Lung (tissue), 12 donors: ENCODE measurements around the gene GOLPH3. TPM values are rescaled to one million over a fixed set of nuclear protein-coding genes. Genes with fewer than 3 reads are reported as not detected.

ENCODE experiments used
- ATAC-seq: fragments of 200-7000 bp; cut with Tn5 transposase; one replicate; pipeline ENCODE4 v1.9.1; 2020; ENCODE audit warnings: moderate number of reproducible peaks; ENCODE audit not compliant: insufficient read depth, low FRiP score
- DNase-seq, 3 donors: peaks; one replicate each; pipeline ENCODE4 v3.0.0-alpha.2; 2013 to 2017
- H3K27ac ChIP-seq, 2 donors: one replicate each; pipeline ENCODE4 v1.5.1; 2013; ENCODE audit warnings: mild to moderate bottlenecking in 2 of 2, moderate library complexity in 2 of 2, control low read depth in 1 of 2, inconsistent platforms in 1 of 2, low read depth in 1 of 2, low read length in 1 of 2
- H3K27me3 ChIP-seq, 3 donors: one replicate each; pipeline ENCODE4 v1.5.1; 2013; ENCODE audit warnings: low read length in 2 of 3; ENCODE audit not compliant: control insufficient read depth in 3 of 3, insufficient read depth in 3 of 3
- H3K36me3 ChIP-seq, 4 donors: one replicate each; pipeline ENCODE4 v1.5.1; 2013; ENCODE audit warnings: low read length in 4 of 4, mild to moderate bottlenecking in 1 of 4, moderate library complexity in 1 of 4; ENCODE audit not compliant: control insufficient read depth in 4 of 4, insufficient read depth in 4 of 4
- H3K4me1 ChIP-seq, 5 donors: one replicate each; pipeline ENCODE4 v1.5.1; 2013; ENCODE audit warnings: low read length in 5 of 5, mild to moderate bottlenecking in 2 of 5, moderate library complexity in 1 of 5; ENCODE audit not compliant: control insufficient read depth in 5 of 5, insufficient read depth in 5 of 5
- H3K4me3 ChIP-seq: one replicate; pipeline ENCODE4 v1.5.1; 2013; ENCODE audit warnings: mild to moderate bottlenecking, control low read depth, moderate library complexity
- H3K9ac ChIP-seq, 2 donors: one replicate each; pipeline ENCODE4 v1.5.1; 2013; ENCODE audit warnings: low read length in 2 of 2, control low read depth in 1 of 2; ENCODE audit not compliant: insufficient read depth in 1 of 2
- H3K9me3 ChIP-seq, 4 donors: one replicate each; pipeline ENCODE4 v1.5.1; 2013; ENCODE audit warnings: low read length in 3 of 4, mild to moderate bottlenecking in 1 of 4, moderate library complexity in 1 of 4; ENCODE audit not compliant: control insufficient read depth in 4 of 4, insufficient read depth in 3 of 4
- WGBS, 2 donors: extraction: QIAGEN DNeasy Blood & Tissue Kit; methylation state at CpG; one replicate each; pipeline ENCODE4 v1.1.7; 2013; 5-methylcytosine and 5-hydroxymethylcytosine counted together
- polyA plus RNA-seq, 2 donors: library from polyadenylated mRNA; stranded (reverse); fragments of 200-250 nt; gene quantifications; one replicate each; pipeline ENCODE4 v1.2.1, GENCODE V29; 2013
- total RNA-seq, 2 donors: library from RNA; depleted of rRNA in 1 of 2; stranded (reverse); fragments of >200 nt in 1 of 2; gene quantifications; one replicate each; pipeline ENCODE4 v1.2.1, GENCODE V29; 2014 to 2021
- TF ChIP-seq, protein P1 (sequence below): IDR thresholded peaks from 2 replicates; pipeline ENCODE4 v1.5.1; 2012; ENCODE audit warnings: mild to moderate bottlenecking; ENCODE audit errors: control extremely low read depth, extremely low read depth
- donor health status: control.
- donor health status: control.
- donor health status: Bipolar disorder and iron deficiency.
- donor health status: healthy.
- donor health status: DM: yes; HTN: yes; CAD: no.

The GOLPH3 gene
- total and polyA plus RNA-seq, 4 donors, result 52.2 to 112 (median 69.9) TPM

DNA sequence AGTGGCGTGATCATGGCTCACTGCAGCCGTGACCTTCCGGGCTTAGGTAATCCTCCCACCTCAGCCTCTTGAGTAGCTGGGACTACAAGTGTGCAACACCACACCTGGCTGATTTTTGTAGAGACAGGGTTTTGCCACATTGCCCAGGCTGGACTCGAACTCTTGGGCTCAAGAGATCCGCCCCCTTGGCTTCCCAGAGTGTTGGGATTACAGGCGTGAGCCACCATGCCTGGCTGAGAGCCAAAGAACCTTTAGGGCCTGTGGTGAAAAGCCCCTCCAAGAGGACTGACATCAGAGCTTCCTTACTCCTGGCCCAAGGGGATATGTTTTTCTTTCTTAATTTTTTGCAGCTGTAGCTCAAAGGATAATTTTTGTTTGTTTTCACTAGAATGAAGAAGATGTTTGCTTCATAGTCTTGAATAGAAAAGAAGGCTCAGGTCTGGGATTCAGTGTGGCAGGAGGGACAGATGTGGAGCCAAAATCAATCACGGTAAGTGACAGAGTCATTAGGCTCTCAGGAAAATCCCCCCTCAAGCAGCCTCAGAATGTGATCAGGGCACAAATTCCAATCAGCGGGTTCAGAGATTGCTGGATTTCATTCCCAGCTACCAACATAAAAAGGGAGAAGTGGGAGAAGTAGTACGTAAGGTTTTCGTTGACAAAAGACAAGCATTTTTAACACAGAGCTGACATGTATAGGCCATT lies 77.1 kb downstream of the GOLPH3 start:
- peaks cover 0 to 23% (median 7%) of the 10 kb centered on the region in 4 donors for H3K36me3 ChIP-seq
- 93 to 95% methylated on average over 10 of the region's 10 CpGs for WGBS, 2 donors

DNA sequence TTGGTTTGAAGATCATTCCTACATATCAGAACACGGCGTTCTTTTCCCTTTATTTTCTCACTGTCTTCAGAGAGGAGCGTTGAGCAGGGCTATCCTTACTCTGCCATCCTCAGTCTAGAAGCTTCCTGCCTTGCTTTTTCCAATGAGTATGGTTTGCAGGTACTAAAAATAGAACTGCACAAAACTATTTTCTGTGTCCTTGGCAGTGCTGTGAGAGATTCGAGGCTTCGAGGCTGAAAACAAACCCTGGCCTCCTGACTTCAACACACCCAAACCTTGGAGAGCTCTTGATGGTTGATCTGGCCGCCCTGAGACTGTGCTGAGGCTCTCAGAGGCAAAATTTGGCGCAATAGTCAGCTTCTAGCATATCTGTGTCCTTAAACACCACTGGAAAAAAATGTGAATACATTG lies 78.9 kb downstream of the GOLPH3 start:
- Histone ChIP-seq H3K9me3 (no peaks in the 10 kb centered on the region), H3K27me3 (no peaks in the 10 kb centered on the region), H3K4me3 (no peak overlapping the region), H3K9ac (no peak overlapping the region), H3K36me3 (peaks cover 0 to 18% (median 2%) of the 10 kb centered on the region in 4 donors), H3K27ac (peak overlapping the region in 1 of 2 donors; percentile 64), H3K4me1 (peaks cover 0 to 6% (median 2%) of the 10 kb centered on the region in 5 donors)
- TF ChIP-seq, protein P1, sequence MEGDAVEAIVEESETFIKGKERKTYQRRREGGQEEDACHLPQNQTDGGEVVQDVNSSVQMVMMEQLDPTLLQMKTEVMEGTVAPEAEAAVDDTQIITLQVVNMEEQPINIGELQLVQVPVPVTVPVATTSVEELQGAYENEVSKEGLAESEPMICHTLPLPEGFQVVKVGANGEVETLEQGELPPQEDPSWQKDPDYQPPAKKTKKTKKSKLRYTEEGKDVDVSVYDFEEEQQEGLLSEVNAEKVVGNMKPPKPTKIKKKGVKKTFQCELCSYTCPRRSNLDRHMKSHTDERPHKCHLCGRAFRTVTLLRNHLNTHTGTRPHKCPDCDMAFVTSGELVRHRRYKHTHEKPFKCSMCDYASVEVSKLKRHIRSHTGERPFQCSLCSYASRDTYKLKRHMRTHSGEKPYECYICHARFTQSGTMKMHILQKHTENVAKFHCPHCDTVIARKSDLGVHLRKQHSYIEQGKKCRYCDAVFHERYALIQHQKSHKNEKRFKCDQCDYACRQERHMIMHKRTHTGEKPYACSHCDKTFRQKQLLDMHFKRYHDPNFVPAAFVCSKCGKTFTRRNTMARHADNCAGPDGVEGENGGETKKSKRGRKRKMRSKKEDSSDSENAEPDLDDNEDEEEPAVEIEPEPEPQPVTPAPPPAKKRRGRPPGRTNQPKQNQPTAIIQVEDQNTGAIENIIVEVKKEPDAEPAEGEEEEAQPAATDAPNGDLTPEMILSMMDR, result no peak
- 52 to 73% methylated on average over 7 of the region's 7 CpGs for WGBS, 2 donors
- ATAC-seq, result no peak
- no peak for DNase-seq

More for the DNA sequence above, 77.1 kb downstream of the GOLPH3 start:
- DNase-seq (no peak), ATAC-seq (no peak)
- Histone ChIP-seq H3K4me3 (no peak overlapping the region), H3K9me3 (no peaks in the 10 kb centered on the region), H3K4me1 (peaks cover 0 to 9% (median 2%) of the 10 kb centered on the region in 5 donors), H3K27me3 (no peaks in the 10 kb centered on the region), H3K9ac (no peak overlapping the region), H3K27ac (no peak overlapping the region)
- TF ChIP-seq, protein P1, result no peak

DNA sequence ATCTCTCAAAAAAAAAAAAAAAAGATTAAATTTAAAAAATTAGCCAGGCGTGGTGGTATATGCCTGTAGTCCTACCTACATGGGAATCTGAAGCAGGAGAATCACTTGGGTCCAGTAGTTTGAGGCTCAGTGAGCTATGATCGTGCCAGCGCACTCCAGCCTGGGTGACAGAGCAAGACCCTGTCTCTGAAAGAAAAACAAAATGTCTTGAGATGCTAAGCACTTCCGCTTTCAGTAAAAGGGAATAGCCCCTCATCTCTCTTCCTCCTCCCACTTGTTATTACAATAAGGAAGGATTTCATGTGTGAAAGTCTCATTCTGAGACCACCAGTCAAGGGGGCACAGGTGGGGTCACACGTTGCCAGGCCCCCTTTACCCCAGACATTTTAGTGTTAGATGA lies 79.4 kb downstream of the GOLPH3 start:
- no peak overlapping the region for H3K27ac ChIP-seq

More for the DNA sequence above, 79.4 kb downstream of the GOLPH3 start:
- TF ChIP-seq, protein P1, result no peak
- Histone ChIP-seq H3K4me1 (peaks cover 0 to 6% (median 2%) of the 10 kb centered on the region in 5 donors), H3K36me3 (peaks cover 0 to 20% (median 2%) of the 10 kb centered on the region in 4 donors), H3K9ac (no peak overlapping the region), H3K4me3 (no peak overlapping the region), H3K27me3 (no peaks in the 10 kb centered on the region), H3K9me3 (no peaks in the 10 kb centered on the region)
- ATAC-seq (no peak), DNase-seq (no peak)
- 88 to 96% methylated on average over 5 of the region's 5 CpGs for WGBS, 2 donors
